Parathyroid adenoma (tissue), 2 donors: ENCODE measurements around the gene ESAM.

Source experiments
- H2AFZ ChIP-seq: fragments of 300-600 bp; sonication (generic); one replicate; pipeline ENCODE4 v1.7.0; 2017; ENCODE audit warnings: antibody characterized with exemption, mild to moderate bottlenecking
- H3K27ac ChIP-seq: fragments of 300-600 bp; sonication (generic); one replicate; pipeline ENCODE4 v1.7.0; 2017
- H3K27me3 ChIP-seq: fragments of 300-600 bp; sonication (generic); one replicate; pipeline ENCODE4 v1.7.0; 2017; ENCODE audit warnings: low read length; ENCODE audit not compliant: control insufficient read depth, insufficient read depth
- H3K36me3 ChIP-seq: fragments of 300-600 bp; sonication (generic); one replicate; pipeline ENCODE4 v1.7.0; 2017; ENCODE audit warnings: low read length; ENCODE audit not compliant: control insufficient read depth, insufficient read depth
- H3K4me1 ChIP-seq: fragments of 300-600 bp; sonication (generic); one replicate; pipeline ENCODE4 v1.7.0; 2017; ENCODE audit warnings: control low read depth
- H3K4me2 ChIP-seq: fragments of 300-600 bp; sonication (generic); one replicate; pipeline ENCODE4 v1.7.0; 2017; ENCODE audit warnings: low read length
- H3K4me3 ChIP-seq: fragments of 300-600 bp; sonication (generic); one replicate; pipeline ENCODE4 v1.7.0; 2017; ENCODE audit warnings: low read depth, low read length
- H3K79me2 ChIP-seq: fragments of 300-600 bp; sonication (generic); one replicate; pipeline ENCODE4 v1.7.0; 2017; ENCODE audit warnings: control low read depth
- H3K9ac ChIP-seq: fragments of 300-600 bp; sonication (generic); one replicate; pipeline ENCODE4 v1.7.0; 2017; ENCODE audit warnings: mild to moderate bottlenecking
- H3K9me3 ChIP-seq: fragments of 300-600 bp; sonication (generic); one replicate; pipeline ENCODE4 v1.7.0; 2017; ENCODE audit warnings: low read length; ENCODE audit not compliant: control insufficient read depth
- CTCF ChIP-seq: fragments of 300-600 bp; sonication (generic); IDR thresholded peaks from one replicate; pipeline ENCODE4 v1.7.0; 2017; ENCODE audit warnings: antibody characterized with exemption, mild to moderate bottlenecking
- donor health status: primary hyperparathyroidism.

The ESAM gene

GRCh38 chr11:124749912-124750311 lies 12.2 kb downstream of the ESAM start:
- Histone ChIP-seq H3K79me2 (no peaks in the 10 kb centered on the region), H3K36me3 (no peaks in the 10 kb centered on the region), H3K9ac (no peak overlapping the region), H2AFZ (no peak overlapping the region), H3K27me3 (no peaks in the 10 kb centered on the region), H3K4me3 (no peak overlapping the region), H3K4me1 (no peaks in the 10 kb centered on the region), H3K9me3 (no peaks in the 10 kb centered on the region), H3K27ac (no peak overlapping the region), H3K4me2 (no peak overlapping the region)
- TF ChIP-seq CTCF = no peak

- no peak overlapping the region for H3K4me3 ChIP-seq
- H3K4me1 ChIP-seq = no peaks in the 10 kb centered on the region
- no peak overlapping the region for H3K9ac ChIP-seq
- no peak overlapping the region for H3K27ac ChIP-seq
- no peak for TF ChIP-seq CTCF
- H3K27me3 ChIP-seq = no peaks in the 10 kb centered on the region
- H3K79me2 ChIP-seq = no peaks in the 10 kb centered on the region
- H3K9me3 ChIP-seq = no peaks in the 10 kb centered on the region
- no peak overlapping the region for H3K4me2 ChIP-seq
- no peaks in the 10 kb centered on the region for H3K36me3 ChIP-seq
- no peak overlapping the region for H2AFZ ChIP-seq
These were observed 13.4 kb downstream of the ESAM start for GRCh38 chr11:124748481-124749343.

GRCh38 chr11:124748100-124748418 lies 14.0 kb downstream of the ESAM start:
- no peak overlapping the region for H3K9ac ChIP-seq
- no peaks in the 10 kb centered on the region for H3K9me3 ChIP-seq
- H3K4me1 ChIP-seq = no peaks in the 10 kb centered on the region
- H3K36me3 ChIP-seq = no peaks in the 10 kb centered on the region
- H3K27ac ChIP-seq = no peak overlapping the region
- TF ChIP-seq CTCF = no peak
- H3K4me2 ChIP-seq = no peak overlapping the region
- H2AFZ ChIP-seq = no peak overlapping the region
- H3K4me3 ChIP-seq = no peak overlapping the region
- no peaks in the 10 kb centered on the region for H3K79me2 ChIP-seq
- no peaks in the 10 kb centered on the region for H3K27me3 ChIP-seq

GRCh38 chr11:124747406-124748099 lies 14.5 kb downstream of the ESAM start:
- H3K27me3 ChIP-seq = no peaks in the 10 kb centered on the region
- H2AFZ ChIP-seq = no peak overlapping the region
- H3K4me1 ChIP-seq = no peaks in the 10 kb centered on the region
- no peaks in the 10 kb centered on the region for H3K9me3 ChIP-seq
- no peaks in the 10 kb centered on the region for H3K79me2 ChIP-seq
- no peaks in the 10 kb centered on the region for H3K36me3 ChIP-seq
- no peak overlapping the region for H3K9ac ChIP-seq
- no peak for TF ChIP-seq CTCF
- H3K4me2 ChIP-seq = no peak overlapping the region
- H3K4me3 ChIP-seq = no peak overlapping the region
- H3K27ac ChIP-seq = no peak overlapping the region
